ENCODE results near the gene GREB1. TPM values are rescaled to one million over a fixed set of nuclear protein-coding genes. Genes with fewer than 3 reads are reported as not detected.

Gene GREB1
- total RNA-seq, 2 experiments from 2014 or later, result 0.38 to 0.42 TPM

DNA sequence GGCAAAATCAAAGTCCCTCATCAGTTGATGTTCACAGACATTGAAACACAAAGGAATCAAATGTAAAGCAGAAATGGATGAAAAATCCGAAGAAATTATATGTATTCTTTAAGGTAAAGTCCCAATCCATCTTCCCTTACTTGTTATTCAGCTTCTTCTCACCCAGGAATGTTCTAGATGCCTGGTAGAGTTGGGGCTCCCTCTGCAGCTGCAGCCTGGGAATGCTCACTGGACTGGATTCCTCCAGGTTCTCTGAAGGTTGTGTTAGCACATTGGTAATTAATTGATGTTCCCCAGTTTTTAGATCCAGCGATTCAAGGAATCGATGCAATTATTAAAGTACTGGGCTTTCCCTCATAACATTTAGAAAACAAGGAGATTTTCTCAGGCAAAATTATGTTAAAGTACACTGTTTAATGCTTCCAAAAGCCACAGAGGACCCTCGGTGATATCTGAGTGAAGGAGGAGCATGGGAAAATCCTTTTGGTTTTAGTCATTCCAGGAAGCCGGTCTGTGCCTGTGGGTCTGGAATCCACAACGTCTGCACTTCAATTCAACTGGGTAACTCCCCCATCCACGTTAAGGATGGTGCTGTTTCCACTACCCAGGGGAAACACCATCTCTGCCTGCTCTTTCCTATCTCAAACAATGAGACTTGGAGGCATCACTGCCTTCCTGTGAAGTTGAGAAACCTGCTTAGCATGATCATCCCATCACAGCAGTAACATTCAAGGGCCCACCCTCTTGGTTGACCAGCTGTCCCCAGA, 114.2 kb downstream of the GREB1 start:
- Mint-ChIP-seq H3K36me3 (ENCODE audit: low read depth) (no peaks in the 10 kb centered on the region), H3K9me3 (no peaks in the 10 kb centered on the region), H3K27me3 (ENCODE audit: low read depth) (no peaks in the 10 kb centered on the region), H3K27ac (no peak overlapping the region), H3K4me1 (ENCODE audit: low read depth) (peaks cover 2% of the 10 kb centered on the region), H3K4me3 (no peak overlapping the region)
- DNase-seq, result no peak
- CTCF ChIA-PET, result interaction anchor here (1.0 kb wide), 1 partner anchor 13 kb away, joined by 3 read pairs; no protein-coding TSS in a partner anchor
- intact Hi-C loops (cut with micrococcal nuclease), result no loop called here

DNA sequence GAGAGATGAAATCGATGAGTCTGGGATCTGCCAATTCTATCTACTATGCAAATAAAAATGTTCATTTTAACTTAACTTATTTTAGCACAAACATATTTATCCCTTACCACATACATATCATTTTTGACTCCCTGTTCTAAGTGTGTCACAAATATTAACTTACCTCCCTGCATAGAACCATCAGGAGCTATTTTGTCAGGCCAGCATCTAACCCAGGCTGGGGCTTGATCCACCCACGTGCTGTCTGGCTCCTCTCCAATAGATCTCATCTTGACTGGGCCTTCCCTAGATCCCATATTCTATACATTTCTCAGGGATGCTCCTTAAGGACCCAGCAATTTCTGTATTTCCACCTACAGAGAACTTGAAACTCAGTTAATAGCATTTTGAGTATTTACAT, 115.2 kb downstream of the GREB1 start:
- intact Hi-C loops (cut with micrococcal nuclease), result no loop called here
- no peak for DNase-seq
- CTCF ChIA-PET, result interaction anchor here (1.0 kb wide), 1 partner anchor 14 kb away, joined by 3 read pairs; no protein-coding TSS in a partner anchor
- peaks cover 2% of the 10 kb centered on the region for H3K4me1 Mint-ChIP-seq (ENCODE audit: low read depth)
- H3K27ac Mint-ChIP-seq, result no peak overlapping the region
- no peak overlapping the region for H3K4me3 Mint-ChIP-seq
- no peaks in the 10 kb centered on the region for H3K27me3 Mint-ChIP-seq (ENCODE audit: low read depth)
- H3K36me3 Mint-ChIP-seq (ENCODE audit: low read depth), result no peaks in the 10 kb centered on the region
- no peaks in the 10 kb centered on the region for H3K9me3 Mint-ChIP-seq

DNA sequence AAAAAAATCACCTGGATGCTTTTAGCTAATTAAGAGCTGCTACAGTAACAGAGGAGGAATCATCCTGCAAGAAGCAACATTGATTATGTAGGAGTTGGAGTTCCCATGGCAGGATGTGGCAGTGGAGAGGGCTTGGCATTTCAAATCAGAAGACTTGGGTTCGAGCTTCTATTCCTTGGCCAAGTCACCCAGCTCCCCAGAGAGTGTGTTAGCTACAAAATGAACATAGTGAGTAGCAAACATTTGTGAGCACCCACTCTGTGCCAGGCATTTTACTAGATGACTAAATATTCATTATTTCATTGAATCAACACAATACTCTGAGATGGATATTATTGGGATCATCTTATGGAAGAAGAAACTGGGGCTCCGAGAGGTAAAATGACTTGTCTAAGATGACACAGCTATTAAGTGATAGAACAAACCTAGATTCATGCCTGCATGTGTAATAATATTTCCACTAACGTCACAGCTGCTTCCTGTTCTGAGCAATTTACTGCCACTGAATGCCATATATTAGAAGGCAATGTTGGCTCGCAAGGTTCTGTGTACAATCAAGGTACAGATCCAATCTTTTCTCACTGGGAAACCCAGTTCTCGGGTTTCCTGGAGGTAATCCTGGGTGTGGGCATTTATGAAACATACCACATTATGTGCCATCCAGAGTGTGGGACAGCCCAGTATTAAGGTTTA, 118.2 kb downstream of the GREB1 start:
- no peak overlapping the region for H3K4me3 Mint-ChIP-seq
- no peak overlapping the region for H3K27ac Mint-ChIP-seq
- no peaks in the 10 kb centered on the region for H3K9me3 Mint-ChIP-seq
- peaks cover 2% of the 10 kb centered on the region for H3K4me1 Mint-ChIP-seq (ENCODE audit: low read depth)
- H3K27me3 Mint-ChIP-seq (ENCODE audit: low read depth), result no peaks in the 10 kb centered on the region
- DNase-seq, result no peak
- no peaks in the 10 kb centered on the region for H3K36me3 Mint-ChIP-seq (ENCODE audit: low read depth)
- CTCF ChIA-PET, result interaction anchor here (0.9 kb wide), 1 partner anchor 69 kb away, joined by 4 read pairs; no protein-coding TSS in a partner anchor
- intact Hi-C loops (cut with micrococcal nuclease), result no loop called here

DNA sequence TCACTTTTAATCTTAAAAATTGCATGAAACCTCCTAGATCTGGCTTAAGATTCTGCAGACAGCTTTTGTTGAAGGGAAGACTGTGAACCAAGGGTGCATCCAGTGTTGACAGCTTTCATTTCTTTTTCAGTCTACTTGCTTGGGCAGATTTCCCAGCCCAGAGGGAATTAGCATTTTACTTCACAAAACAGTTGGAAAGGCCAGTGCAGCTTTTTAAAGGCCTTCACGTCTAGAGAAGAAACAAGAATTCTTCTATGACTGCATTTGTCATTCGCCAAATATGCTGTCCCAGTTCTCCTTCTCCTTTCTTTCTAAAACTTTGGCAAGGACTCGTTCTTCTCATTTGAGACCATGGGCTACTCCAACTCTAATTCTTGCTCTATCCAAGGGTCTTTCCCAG, 118.7 kb downstream of the GREB1 start:
- CTCF ChIA-PET, result interaction anchor here (0.9 to 1.0 kb wide), 2 partner anchors 29 to 70 kb away, joined by 3 to 4 read pairs; no protein-coding TSS in a partner anchor
- intact Hi-C loops (cut with micrococcal nuclease), result no loop called here
- Mint-ChIP-seq H3K27ac (no peak overlapping the region), H3K9me3 (no peaks in the 10 kb centered on the region), H3K4me3 (no peak overlapping the region), H3K27me3 (ENCODE audit: low read depth) (no peaks in the 10 kb centered on the region), H3K4me1 (ENCODE audit: low read depth) (peaks cover 2% of the 10 kb centered on the region), H3K36me3 (ENCODE audit: low read depth) (no peaks in the 10 kb centered on the region)
- DNase-seq, result no peak

DNA sequence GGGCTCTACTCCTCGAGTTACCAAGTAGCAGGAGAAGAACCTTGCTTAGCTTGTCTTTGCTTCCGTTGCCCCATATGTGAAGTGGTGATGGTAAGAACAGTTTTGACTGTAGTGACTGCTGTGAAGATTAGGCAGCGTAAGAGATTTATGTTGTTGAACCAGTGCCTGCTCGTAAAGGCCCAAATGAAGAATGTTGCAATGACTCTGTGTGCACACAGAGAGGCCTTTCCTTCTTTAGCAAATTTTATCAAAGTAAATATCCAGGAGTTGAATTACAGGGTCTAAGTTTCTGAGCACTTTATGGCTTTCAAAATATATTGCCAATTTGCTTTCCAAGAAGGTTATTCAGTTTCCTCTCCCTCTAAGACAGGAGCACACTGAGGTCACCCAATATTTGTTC, 121.7 kb downstream of the GREB1 start:
- peaks cover 2% of the 10 kb centered on the region for H3K4me1 Mint-ChIP-seq (ENCODE audit: low read depth)
- no peaks in the 10 kb centered on the region for H3K9me3 Mint-ChIP-seq
- intact Hi-C loops (cut with micrococcal nuclease), result no loop called here
- DNase-seq, result no peak
- no peak overlapping the region for H3K27ac Mint-ChIP-seq
- no peak overlapping the region for H3K4me3 Mint-ChIP-seq
- CTCF ChIA-PET, result interaction anchor here (0.7 kb wide), 1 partner anchor 22 kb away, joined by 3 read pairs; no protein-coding TSS in a partner anchor
- peaks cover 8% of the 10 kb centered on the region for H3K27me3 Mint-ChIP-seq (ENCODE audit: low read depth)
- no peaks in the 10 kb centered on the region for H3K36me3 Mint-ChIP-seq (ENCODE audit: low read depth)

DNA sequence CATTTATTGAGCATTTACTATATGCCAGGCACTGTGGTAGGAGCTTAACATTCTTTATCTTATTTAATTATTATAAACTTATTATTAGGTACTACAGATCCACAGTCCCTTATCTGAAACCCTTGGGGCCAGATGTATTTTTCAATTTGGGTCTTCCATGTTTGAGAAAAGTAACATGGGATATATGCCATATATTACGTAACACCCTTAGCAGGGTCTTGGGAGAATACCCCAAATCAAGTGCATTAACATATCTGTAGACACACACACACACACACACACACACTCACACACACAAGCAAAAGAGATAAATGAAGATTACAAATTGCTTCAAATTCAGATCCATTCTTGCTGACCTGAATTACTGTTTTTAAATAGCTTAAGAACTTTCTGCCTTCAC, 122.4 kb downstream of the GREB1 start:
- no peak overlapping the region for H3K4me3 Mint-ChIP-seq
- intact Hi-C loops (cut with micrococcal nuclease), result no loop called here
- H3K36me3 Mint-ChIP-seq (ENCODE audit: low read depth), result no peaks in the 10 kb centered on the region
- no peak overlapping the region for H3K27ac Mint-ChIP-seq
- CTCF ChIA-PET, result interaction anchor here (0.7 kb wide), 1 partner anchor 21 kb away, joined by 3 read pairs; no protein-coding TSS in a partner anchor
- H3K4me1 Mint-ChIP-seq (ENCODE audit: low read depth), result peaks cover 2% of the 10 kb centered on the region
- peaks cover 11% of the 10 kb centered on the region for H3K27me3 Mint-ChIP-seq (ENCODE audit: low read depth)
- no peaks in the 10 kb centered on the region for H3K9me3 Mint-ChIP-seq
- no peak for DNase-seq

DNA sequence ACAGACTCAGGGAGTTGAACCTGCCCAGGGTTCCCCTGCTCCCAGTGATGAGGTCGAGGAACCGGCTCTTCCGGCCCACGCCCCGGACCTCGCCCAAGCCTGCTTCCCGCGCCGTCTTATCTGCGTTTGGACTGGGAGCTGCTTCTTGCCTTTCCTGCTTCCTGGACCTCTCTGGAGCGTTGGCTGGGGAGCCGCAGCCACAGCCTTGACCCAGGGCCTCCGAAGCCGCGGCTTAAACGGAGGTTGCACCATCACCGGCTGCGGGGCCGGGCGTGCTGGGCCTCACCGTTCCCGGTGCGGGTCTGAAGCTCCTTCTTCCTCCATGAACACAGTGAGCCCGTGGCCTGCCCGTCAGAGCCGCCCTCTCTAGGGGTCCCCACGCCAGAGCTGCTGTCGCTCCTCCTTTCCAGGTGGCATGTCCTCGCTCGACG, 122.8 kb downstream of the GREB1 start:
- Mint-ChIP-seq H3K4me1 (ENCODE audit: low read depth) (peaks cover under 1% of the 10 kb centered on the region), H3K27me3 (ENCODE audit: low read depth) (peaks cover 11% of the 10 kb centered on the region), H3K4me3 (no peak overlapping the region), H3K9me3 (no peaks in the 10 kb centered on the region), H3K36me3 (ENCODE audit: low read depth) (no peaks in the 10 kb centered on the region), H3K27ac (no peak overlapping the region)
- intact Hi-C loops (cut with micrococcal nuclease), result no loop called here
- CTCF ChIA-PET, result no interaction called here
- DNase-seq, result no peak

DNA sequence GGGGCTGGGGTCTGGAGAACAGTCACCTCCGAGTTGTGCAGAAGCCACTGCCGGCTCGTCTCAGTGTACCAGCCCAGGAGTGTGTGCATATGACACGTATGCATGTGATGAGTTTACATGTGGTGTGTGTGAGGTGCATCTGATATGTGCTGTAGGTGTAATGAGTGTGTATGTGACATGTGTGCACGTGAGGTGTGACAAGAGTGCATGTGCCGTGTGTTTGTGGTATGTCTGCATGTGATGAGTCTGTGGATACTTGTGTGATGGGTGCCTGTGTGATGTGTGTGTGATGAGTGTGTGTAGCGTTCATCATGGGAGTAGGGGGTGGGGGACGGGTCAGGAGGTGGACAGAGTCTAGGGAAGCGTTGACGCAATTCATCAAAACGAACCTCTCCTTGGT, 123.3 kb downstream of the GREB1 start:
- peaks cover 11% of the 10 kb centered on the region for H3K27me3 Mint-ChIP-seq (ENCODE audit: low read depth)
- CTCF ChIA-PET, result no interaction called here
- DNase-seq, result no peak
- H3K4me3 Mint-ChIP-seq, result no peak overlapping the region
- no peaks in the 10 kb centered on the region for H3K4me1 Mint-ChIP-seq (ENCODE audit: low read depth)
- peaks cover 3% of the 10 kb centered on the region for H3K36me3 Mint-ChIP-seq (ENCODE audit: low read depth)
- H3K9me3 Mint-ChIP-seq, result peaks cover 4% of the 10 kb centered on the region
- no peak overlapping the region for H3K27ac Mint-ChIP-seq
- intact Hi-C loops (cut with micrococcal nuclease), result no loop called here

DNA sequence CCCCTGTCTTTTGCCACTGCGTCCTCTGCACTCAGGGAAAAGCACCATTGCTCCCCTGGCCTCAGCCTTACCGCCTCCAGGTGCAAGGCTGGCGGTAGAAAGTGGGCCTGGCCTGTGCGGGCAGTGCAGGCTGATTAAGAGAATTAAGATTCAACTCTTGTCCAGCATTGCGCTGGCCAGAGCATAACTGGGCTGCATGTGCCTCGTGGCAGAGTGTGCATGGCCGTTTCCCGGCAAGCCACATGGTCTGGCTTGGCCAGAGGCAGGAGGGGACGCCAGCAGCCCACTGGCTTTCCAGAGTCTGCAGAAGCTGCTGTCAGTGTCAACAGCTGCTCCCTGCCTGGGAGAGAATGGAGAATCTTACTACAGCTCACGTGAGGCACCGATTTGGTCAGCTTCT, 123.8 kb downstream of the GREB1 start:
- H3K36me3 Mint-ChIP-seq (ENCODE audit: low read depth), result peaks cover 4% of the 10 kb centered on the region
- H3K27me3 Mint-ChIP-seq (ENCODE audit: low read depth), result peaks cover 11% of the 10 kb centered on the region
- intact Hi-C loops (cut with micrococcal nuclease), result no loop called here
- H3K4me1 Mint-ChIP-seq (ENCODE audit: low read depth), result no peaks in the 10 kb centered on the region
- H3K27ac Mint-ChIP-seq, result no peak overlapping the region
- peaks cover 5% of the 10 kb centered on the region for H3K9me3 Mint-ChIP-seq
- no peak for DNase-seq
- CTCF ChIA-PET, result interaction anchor here (1.0 kb wide), 1 partner anchor 25 kb away, joined by 4 read pairs; no protein-coding TSS in a partner anchor
- no peak overlapping the region for H3K4me3 Mint-ChIP-seq

DNA sequence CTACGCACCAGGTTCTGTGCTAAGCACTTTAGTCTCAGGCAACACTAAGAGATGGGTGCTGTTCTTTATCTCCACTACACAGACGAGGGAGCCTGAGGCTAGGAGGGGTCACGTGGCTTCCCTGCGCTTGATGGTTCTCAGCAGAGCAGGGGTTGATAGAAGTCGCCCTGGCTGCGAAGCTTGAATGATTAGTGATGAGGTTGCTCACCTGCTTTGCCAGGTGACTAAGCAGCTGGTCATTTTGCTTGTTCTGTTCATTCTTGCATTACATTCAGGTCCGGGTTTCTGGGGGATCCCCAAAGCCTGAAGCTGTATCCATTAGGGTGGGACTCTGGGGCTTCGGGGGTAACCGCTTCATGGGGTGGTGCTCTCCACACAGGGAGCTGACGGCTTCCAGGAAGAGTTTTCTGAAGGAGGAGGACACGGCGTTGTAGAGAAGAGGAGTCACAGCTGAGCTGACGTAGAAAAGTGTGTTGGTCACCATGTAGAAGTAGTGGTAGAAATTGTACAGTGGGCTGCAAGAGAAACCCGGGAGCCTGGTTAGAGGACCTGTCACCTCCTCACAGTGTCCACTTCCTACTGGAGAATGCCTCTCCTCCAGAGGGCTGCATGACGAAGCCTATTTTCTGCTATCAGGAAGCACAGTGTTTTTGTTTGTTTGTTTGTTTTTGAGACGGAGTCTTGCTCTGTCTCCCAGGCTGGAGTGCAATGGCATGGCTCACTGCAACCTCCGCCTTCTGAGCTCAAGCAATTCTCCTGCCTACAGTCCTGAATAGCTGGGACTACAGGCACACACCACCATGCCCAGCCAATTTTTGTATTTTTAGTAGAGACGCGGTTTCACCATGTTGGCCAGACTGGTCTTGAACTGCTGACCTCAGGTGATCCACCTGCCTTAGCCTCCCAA, 124.6 kb downstream of the GREB1 start:
- H3K27me3 Mint-ChIP-seq (ENCODE audit: low read depth), result peaks cover 13% of the 10 kb centered on the region
- H3K36me3 Mint-ChIP-seq (ENCODE audit: low read depth), result peaks cover 4% of the 10 kb centered on the region
- intact Hi-C loops (cut with micrococcal nuclease), result no loop called here

DNA sequence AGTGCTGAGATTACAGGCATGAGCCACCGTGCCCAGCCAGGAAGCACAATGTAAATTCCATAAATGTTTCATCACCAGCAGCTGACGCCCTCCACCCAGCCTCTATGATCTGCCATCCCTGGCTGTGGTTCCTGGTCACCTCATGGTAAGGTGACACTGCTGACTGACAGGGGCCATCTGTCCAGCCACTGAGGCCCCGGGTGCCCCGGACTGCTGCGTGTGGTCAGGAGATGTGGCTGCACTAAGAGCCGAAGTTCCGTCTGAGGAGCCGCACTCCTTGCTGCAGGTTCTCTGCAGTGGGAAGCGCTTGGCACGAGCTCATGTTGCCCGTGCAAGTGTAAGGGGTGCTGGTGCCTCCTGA, 125.2 kb downstream of the GREB1 start:
- intact Hi-C loops (cut with micrococcal nuclease), result no loop called here
- DNase-seq, result no peak
- Mint-ChIP-seq H3K27me3 (ENCODE audit: low read depth) (peaks cover 13% of the 10 kb centered on the region), H3K27ac (no peak overlapping the region), H3K4me3 (no peak overlapping the region), H3K36me3 (ENCODE audit: low read depth) (peaks cover 4% of the 10 kb centered on the region), H3K9me3 (peaks cover 10% of the 10 kb centered on the region), H3K4me1 (ENCODE audit: low read depth) (no peaks in the 10 kb centered on the region)
- CTCF ChIA-PET, result no interaction called here

More for the DNA sequence above, 124.6 kb downstream of the GREB1 start:
- H3K4me3 Mint-ChIP-seq, result no peak overlapping the region
- DNase-seq, result no peak
- no peaks in the 10 kb centered on the region for H3K4me1 Mint-ChIP-seq (ENCODE audit: low read depth)
- CTCF ChIA-PET, result interaction anchor here (1.0 kb wide), 1 partner anchor 24 kb away, joined by 4 read pairs; no protein-coding TSS in a partner anchor
- peaks cover 10% of the 10 kb centered on the region for H3K9me3 Mint-ChIP-seq
- no peak overlapping the region for H3K27ac Mint-ChIP-seq

DNA sequence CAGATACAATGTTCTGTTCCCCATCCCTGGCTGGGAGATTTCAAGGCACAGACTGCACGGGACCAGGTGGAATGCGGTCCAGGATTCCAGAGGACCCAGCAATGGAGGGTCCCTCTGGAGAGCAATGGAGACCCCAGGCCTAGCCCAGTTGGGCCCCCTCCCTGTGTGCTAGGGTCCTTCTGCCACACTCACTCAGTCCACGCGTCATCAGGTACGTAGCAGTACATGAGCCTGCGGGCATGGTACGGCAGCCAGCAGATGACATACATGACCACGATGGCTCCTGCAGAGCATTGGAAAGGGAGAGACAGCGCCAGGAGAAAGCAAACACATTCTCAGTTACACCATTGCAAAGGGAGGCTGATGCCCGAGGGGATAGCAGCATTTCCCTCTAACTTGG, 126.0 kb downstream of the GREB1 start:
- Mint-ChIP-seq H3K4me3 (no peak overlapping the region), H3K27me3 (ENCODE audit: low read depth) (peaks cover 13% of the 10 kb centered on the region), H3K4me1 (ENCODE audit: low read depth) (no peaks in the 10 kb centered on the region), H3K27ac (no peak overlapping the region), H3K36me3 (ENCODE audit: low read depth) (peaks cover 4% of the 10 kb centered on the region), H3K9me3 (peaks cover 10% of the 10 kb centered on the region)
- intact Hi-C loops (cut with micrococcal nuclease), result no loop called here
- no peak for DNase-seq
- CTCF ChIA-PET, result no interaction called here

Data from activated naive CD4-positive, alpha-beta T cell treated with anti-CD3 and anti-CD28 coated beads for 36 hours (primary cell).